ENCODE data around the gene MSH3.
"Not testable (repeated sequence)": the region's sequence is repeated elsewhere in the genome, so short reads cannot be mapped to it uniquely, and the experiment has no call there.

Gene MSH3

GRCh38 chr5:80864109-80864508 lies 209.7 kb downstream of the MSH3 start:
- no peak for DNase-seq

GRCh38 chr5:80864706-80865435 lies 210.4 kb downstream of the MSH3 start:
- no peak for DNase-seq

- peak; percentile 30 for DNase-seq
Observed at GRCh38 chr5:80865551-80865950, 211.1 kb downstream of the MSH3 start.

GRCh38 chr5:80866371-80866770 lies 211.9 kb downstream of the MSH3 start:
- no peak for DNase-seq

GRCh38 chr5:80867233-80867632 lies 212.8 kb downstream of the MSH3 start:
- DNase-seq: no peak

- DNase-seq: no peak
Observed at GRCh38 chr5:80870442-80870841, 216.0 kb downstream of the MSH3 start.

- DNase-seq: peak; percentile 69
Observed at GRCh38 chr5:80871541-80871961, 217.1 kb downstream of the MSH3 start.

GRCh38 chr5:80874162-80874561 lies 219.7 kb downstream of the MSH3 start:
- DNase-seq: no peak

- DNase-seq: no peak
Observed at GRCh38 chr5:80877592-80877991, 223.1 kb downstream of the MSH3 start.

- no peak for DNase-seq
Observed at GRCh38 chr5:80881726-80882125, 227.3 kb downstream of the MSH3 start.

- not testable (repeated sequence) for DNase-seq
Observed at GRCh38 chr5:80883390-80883789, 228.9 kb downstream of the MSH3 start.

- no peak for DNase-seq
Observed at GRCh38 chr5:80884086-80884813, 229.8 kb downstream of the MSH3 start.

- peak; percentile 37 for DNase-seq
Observed at GRCh38 chr5:80884929-80885328, 230.5 kb downstream of the MSH3 start.

- peak; percentile 34 for DNase-seq
Observed at GRCh38 chr5:80885396-80886000, 231.0 kb downstream of the MSH3 start.

GRCh38 chr5:80894083-80894482 lies 239.6 kb downstream of the MSH3 start:
- DNase-seq: no peak

GRCh38 chr5:80895523-80895922 lies 241.1 kb downstream of the MSH3 start:
- no peak for DNase-seq

GRCh38 chr5:80902624-80903023 lies 248.2 kb downstream of the MSH3 start:
- not testable (repeated sequence) for DNase-seq

- no peak for DNase-seq
Observed at GRCh38 chr5:80904533-80905187, 250.2 kb downstream of the MSH3 start.

- DNase-seq: no peak
Observed at GRCh38 chr5:80905405-80905804, 251.0 kb downstream of the MSH3 start.

GRCh38 chr5:80912479-80912878 lies 258.0 kb downstream of the MSH3 start:
- no peak for DNase-seq

- peak; percentile 17 for DNase-seq
Observed at GRCh38 chr5:80915716-80916115, 261.3 kb downstream of the MSH3 start.

- no peak for DNase-seq
Observed at GRCh38 chr5:80916676-80917075, 262.2 kb downstream of the MSH3 start.

GRCh38 chr5:80917631-80918030 lies 263.2 kb downstream of the MSH3 start:
- DNase-seq: no peak
